ENCODE measurements around the gene RIPK4.

Gene RIPK4

GRCh38 chr21:41691205-41692184, 75.4 kb downstream of the RIPK4 start:
- no peak for TF ChIP-seq CTCF (IDR thresholded peaks at IDR 0.05; ENCODE audit: insufficient read depth, low read depth, low read length, missing control alignments)
- H3K4me3 ChIP-seq (ENCODE audit: low read length): no peak overlapping the region
- no peak for DNase-seq (ENCODE audit: low read depth)
